ENCODE measurements around the gene DOK6. TPM values are rescaled to one million over a fixed set of nuclear protein-coding genes. Genes with fewer than 3 reads are reported as not detected.

DOK6 gene
- total RNA-seq, 1 donor from 2014 or later: 3.2 TPM

DNA sequence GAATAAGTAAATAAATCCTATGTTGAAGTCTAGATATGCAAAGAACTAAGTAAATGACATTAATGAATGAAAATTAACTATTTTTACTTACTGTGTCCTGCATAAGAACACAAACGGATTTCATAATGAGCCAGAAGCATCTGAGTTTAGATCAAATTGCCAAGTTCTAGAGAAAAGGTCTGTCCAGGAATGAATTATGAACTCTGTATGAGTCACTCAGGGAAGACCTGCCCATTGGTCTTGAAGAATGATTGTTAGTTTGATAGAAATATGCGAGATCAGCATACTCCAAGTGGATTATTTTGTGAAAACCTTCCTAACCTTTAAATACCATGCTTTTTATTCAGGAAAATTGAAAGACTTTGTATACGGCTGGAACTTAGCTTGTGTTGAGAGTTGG lies 189.5 kb downstream of the DOK6 start:
- H3K36me3 ChIP-seq: no peaks in the 10 kb centered on the region
- TF ChIP-seq, protein P1, sequence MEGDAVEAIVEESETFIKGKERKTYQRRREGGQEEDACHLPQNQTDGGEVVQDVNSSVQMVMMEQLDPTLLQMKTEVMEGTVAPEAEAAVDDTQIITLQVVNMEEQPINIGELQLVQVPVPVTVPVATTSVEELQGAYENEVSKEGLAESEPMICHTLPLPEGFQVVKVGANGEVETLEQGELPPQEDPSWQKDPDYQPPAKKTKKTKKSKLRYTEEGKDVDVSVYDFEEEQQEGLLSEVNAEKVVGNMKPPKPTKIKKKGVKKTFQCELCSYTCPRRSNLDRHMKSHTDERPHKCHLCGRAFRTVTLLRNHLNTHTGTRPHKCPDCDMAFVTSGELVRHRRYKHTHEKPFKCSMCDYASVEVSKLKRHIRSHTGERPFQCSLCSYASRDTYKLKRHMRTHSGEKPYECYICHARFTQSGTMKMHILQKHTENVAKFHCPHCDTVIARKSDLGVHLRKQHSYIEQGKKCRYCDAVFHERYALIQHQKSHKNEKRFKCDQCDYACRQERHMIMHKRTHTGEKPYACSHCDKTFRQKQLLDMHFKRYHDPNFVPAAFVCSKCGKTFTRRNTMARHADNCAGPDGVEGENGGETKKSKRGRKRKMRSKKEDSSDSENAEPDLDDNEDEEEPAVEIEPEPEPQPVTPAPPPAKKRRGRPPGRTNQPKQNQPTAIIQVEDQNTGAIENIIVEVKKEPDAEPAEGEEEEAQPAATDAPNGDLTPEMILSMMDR (IDR thresholded peaks at IDR 0.05): no peak
- no peak overlapping the region for H3K4me3 ChIP-seq
- H3K9me3 ChIP-seq: no peaks in the 10 kb centered on the region
- ATAC-seq (no peak), DNase-seq (no peak)
- intact Hi-C loops (cut with DNase I): no loop called here
- no peaks in the 10 kb centered on the region for H3K4me1 ChIP-seq
- no peaks in the 10 kb centered on the region for H3K27me3 ChIP-seq (ENCODE audit: low read depth)
- H3K27ac ChIP-seq: no peak overlapping the region

DNA sequence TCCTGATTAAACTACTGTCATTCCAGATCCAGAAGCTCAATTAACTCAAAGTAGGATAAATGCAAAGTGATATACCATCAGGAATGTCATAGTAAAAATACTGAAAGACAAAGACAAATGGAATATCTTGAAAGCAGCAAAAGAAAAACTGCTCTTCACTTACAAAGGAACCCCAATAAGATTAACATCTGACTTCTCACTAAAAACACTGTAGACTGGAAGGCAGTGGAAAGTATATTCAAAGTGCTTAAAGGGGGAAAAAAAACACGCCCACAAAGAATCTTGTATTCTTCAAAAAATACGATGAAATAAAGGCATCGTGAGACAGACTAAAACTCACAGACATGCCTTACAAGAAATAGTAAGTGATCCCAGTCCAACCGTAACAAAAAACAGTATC lies 195.7 kb downstream of the DOK6 start:
- H3K27ac ChIP-seq: no peak overlapping the region
- H3K27me3 ChIP-seq (ENCODE audit: low read depth): no peaks in the 10 kb centered on the region
- no peaks in the 10 kb centered on the region for H3K4me1 ChIP-seq
- DNase-seq (no peak), ATAC-seq (no peak)
- intact Hi-C loops (cut with DNase I): no loop called here
- no peak overlapping the region for H3K4me3 ChIP-seq
- no peaks in the 10 kb centered on the region for H3K36me3 ChIP-seq
- no peaks in the 10 kb centered on the region for H3K9me3 ChIP-seq
- TF ChIP-seq, protein P1 (IDR thresholded peaks at IDR 0.05): no peak

DNA sequence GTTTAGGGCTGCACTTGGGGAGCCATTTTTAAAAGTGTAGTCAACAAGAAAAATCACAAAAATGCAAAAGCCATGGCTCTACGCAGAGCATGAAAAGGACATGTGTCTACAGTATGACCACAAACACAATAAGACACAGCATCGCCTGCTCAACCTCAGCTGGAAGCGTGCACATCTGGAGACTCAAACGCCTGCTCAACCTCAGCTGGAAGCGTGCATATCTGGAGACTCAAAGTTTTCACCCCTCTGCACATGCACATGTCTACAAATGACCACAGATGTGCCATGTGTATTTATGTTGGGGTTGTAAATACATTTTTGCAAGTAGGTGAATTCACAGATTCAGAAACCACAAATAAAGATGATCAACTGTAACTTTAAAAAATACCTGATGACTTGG lies 196.9 kb downstream of the DOK6 start:
- DNase-seq (no peak), ATAC-seq (no peak)
- no peaks in the 10 kb centered on the region for H3K27me3 ChIP-seq (ENCODE audit: low read depth)
- no peak overlapping the region for H3K27ac ChIP-seq
- no peaks in the 10 kb centered on the region for H3K36me3 ChIP-seq
- intact Hi-C loops (cut with DNase I): no loop called here
- no peaks in the 10 kb centered on the region for H3K9me3 ChIP-seq
- no peak overlapping the region for H3K4me3 ChIP-seq
- TF ChIP-seq, protein P1 (IDR thresholded peaks at IDR 0.05): no peak
- no peaks in the 10 kb centered on the region for H3K4me1 ChIP-seq

DNA sequence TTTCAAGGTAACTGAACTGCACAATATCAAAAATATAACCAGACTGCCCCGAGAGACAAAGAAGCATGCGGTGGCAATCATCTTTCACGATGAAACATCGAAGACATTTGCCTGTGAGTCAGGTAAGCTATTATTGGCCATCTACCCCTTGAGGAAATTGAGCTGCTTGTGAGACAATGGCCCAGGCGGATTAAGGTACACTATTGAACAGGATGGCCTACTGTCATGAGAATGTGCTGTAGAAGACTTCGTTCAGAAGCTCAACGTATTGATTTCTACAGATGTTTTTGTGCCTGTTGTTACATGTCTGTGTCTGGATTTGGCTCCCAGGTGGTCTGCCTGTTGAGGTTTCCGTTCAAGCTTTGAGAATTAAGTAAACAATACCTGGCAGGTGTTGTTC lies 198.7 kb downstream of the DOK6 start:
- intact Hi-C loops (cut with DNase I): no loop called here
- no peaks in the 10 kb centered on the region for H3K27me3 ChIP-seq (ENCODE audit: low read depth)
- H3K27ac ChIP-seq: no peak overlapping the region
- DNase-seq (no peak), ATAC-seq (no peak)
- TF ChIP-seq, protein P1 (IDR thresholded peaks at IDR 0.05): no peak
- H3K36me3 ChIP-seq: no peaks in the 10 kb centered on the region
- H3K4me3 ChIP-seq: no peak overlapping the region
- H3K9me3 ChIP-seq: no peaks in the 10 kb centered on the region
- H3K4me1 ChIP-seq: no peaks in the 10 kb centered on the region

DNA sequence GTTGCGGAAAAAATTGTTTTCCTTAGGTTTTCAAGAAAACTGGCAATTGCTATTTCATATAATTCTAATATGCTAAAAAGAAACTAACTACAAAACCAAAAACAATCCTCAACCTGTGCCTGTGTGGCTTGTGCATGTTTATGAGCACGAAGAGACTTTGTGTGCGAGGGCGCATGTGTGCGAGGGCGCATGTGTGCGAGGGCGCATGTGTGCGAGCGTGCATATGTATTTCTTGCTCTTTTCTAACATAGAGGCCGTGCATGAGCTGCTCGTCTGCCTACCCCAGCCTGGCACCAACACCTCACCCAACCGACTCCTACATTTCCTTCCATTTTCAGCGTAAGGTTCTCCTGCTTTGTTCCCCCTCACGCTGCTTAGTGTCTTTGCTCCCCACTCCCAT lies 211.6 kb downstream of the DOK6 start:
- Histone ChIP-seq H3K4me3 (no peak overlapping the region), H3K4me1 (no peaks in the 10 kb centered on the region), H3K9me3 (no peaks in the 10 kb centered on the region), H3K36me3 (no peaks in the 10 kb centered on the region), H3K27me3 (ENCODE audit: low read depth) (no peaks in the 10 kb centered on the region), H3K27ac (no peak overlapping the region)
- no peak for ATAC-seq
- DNase-seq: no peak
- TF ChIP-seq, protein P1 (IDR thresholded peaks at IDR 0.05): no peak
- intact Hi-C loops (cut with DNase I): no loop called here

- Histone ChIP-seq H3K27ac (no peak overlapping the region), H3K4me1 (no peaks in the 10 kb centered on the region), H3K9me3 (no peaks in the 10 kb centered on the region), H3K27me3 (ENCODE audit: low read depth) (no peaks in the 10 kb centered on the region), H3K4me3 (no peak overlapping the region), H3K36me3 (no peaks in the 10 kb centered on the region)
- TF ChIP-seq, protein P1 (IDR thresholded peaks at IDR 0.05): no peak
- intact Hi-C loops (cut with DNase I): no loop called here
- DNase-seq (no peak), ATAC-seq (no peak)
Observed at GRCh38 chr18:69616114-69616513, 215.4 kb downstream of the DOK6 start.

Measured in lower lobe of right lung (tissue), 2 donors.